ENCODE data around the gene SPEG. TPM values are rescaled to one million over a fixed set of nuclear protein-coding genes. Genes with fewer than 3 reads are reported as not detected.

The SPEG gene
- total and polyA plus RNA-seq, 2 experiments from 2014 or later = 12.6 to 32.4 TPM

GRCh38 chr2:219417374-219417773 is 17.3 kb upstream of the SPEG start (continued):
- TF ChIP-seq ZNF462 (CRISPR knock-in tag; IDR thresholded peaks at IDR 0.05) = no peak
- TF ChIP-seq JUNB (IDR thresholded peaks at IDR 0.05; ENCODE audit: unreplicated experiment) = no peak
- TF ChIP-seq NANOG (IDR thresholded peaks at IDR 0.05; ENCODE audit: borderline replicate concordance) = no peak
- no peak for TF ChIP-seq EZH2phosphoT487 (IDR thresholded peaks at IDR 0.05; ENCODE audit: unreplicated experiment)
- TF ChIP-seq ZNF331 (CRISPR knock-in tag; IDR thresholded peaks at IDR 0.05; ENCODE audit: low read depth) = no peak
- TF ChIP-seq REST (IDR thresholded peaks at IDR 0.05; ENCODE audit: unreplicated experiment) = no peak
- no peak for TF ChIP-seq ZNF114 (CRISPR knock-in tag; IDR thresholded peaks at IDR 0.05)

All from GM23338 (cell line).